ENCODE data around the gene PDX1.

Gene PDX1

GRCh38 chr13:27919934-27920676 is at the start of gene PDX1:
Gene PDX1, plus strand, starts transcription at chr13:27920000. Its CDS starts 139 bp downstream, at chr13:27920139.
- Histone ChIP-seq H3K27ac (ENCODE audit: low read length) (no peak within 1 kb of the TSS), H3K4me3 (ENCODE audit: low read length in 2 of 2) (peak within 1 kb of the TSS; percentile 54 to 68), H3K9ac (ENCODE audit: low read length in 2 of 2) (no peak within 1 kb of the TSS), H3K27me3 (ENCODE audit: control insufficient read depth in 1 of 2, insufficient read depth in 2 of 2, low read length in 2 of 2) (peaks cover 77 to 93% of the 10 kb centered on the region in 2 donors), H3K36me3 (ENCODE audit: control insufficient read depth in 2 of 2, insufficient read depth in 2 of 2, low read length in 2 of 2) (no peaks in the 10 kb centered on the region), H3K4me1 (ENCODE audit: control insufficient read depth, insufficient read depth, low read length) (peaks cover 42% of the 10 kb centered on the region), H3K9me3 (ENCODE audit: control insufficient read depth in 2 of 2, low read length in 2 of 2) (no peaks in the 10 kb centered on the region)

- H3K9me3 ChIP-seq (ENCODE audit: control insufficient read depth in 2 of 2, low read length in 2 of 2), result peaks cover 0 to 6% of the 10 kb centered on the region in 2 donors
- H3K9ac ChIP-seq (ENCODE audit: low read length in 2 of 2), result no peak overlapping the region
- H3K27me3 ChIP-seq (ENCODE audit: control insufficient read depth in 1 of 2, insufficient read depth in 2 of 2, low read length in 2 of 2), result peaks cover 8 to 10% of the 10 kb centered on the region in 2 donors
- H3K27ac ChIP-seq (ENCODE audit: low read length), result no peak overlapping the region
- no peaks in the 10 kb centered on the region for H3K36me3 ChIP-seq (ENCODE audit: control insufficient read depth in 2 of 2, insufficient read depth in 2 of 2, low read length in 2 of 2)
- H3K4me3 ChIP-seq (ENCODE audit: low read length in 2 of 2), result no peak overlapping the region
- H3K4me1 ChIP-seq (ENCODE audit: control insufficient read depth, insufficient read depth, low read length), result no peaks in the 10 kb centered on the region
Observed at GRCh38 chr13:27878274-27878673, 41.5 kb upstream of the PDX1 start.

GRCh38 chr13:27889471-27889870 is 30.3 kb upstream of the PDX1 start:
- Histone ChIP-seq H3K27ac (ENCODE audit: low read length) (no peak overlapping the region), H3K36me3 (ENCODE audit: control insufficient read depth in 2 of 2, insufficient read depth in 2 of 2, low read length in 2 of 2) (no peaks in the 10 kb centered on the region), H3K4me3 (ENCODE audit: low read length in 2 of 2) (no peak overlapping the region), H3K4me1 (ENCODE audit: control insufficient read depth, insufficient read depth, low read length) (no peaks in the 10 kb centered on the region), H3K27me3 (ENCODE audit: control insufficient read depth in 1 of 2, insufficient read depth in 2 of 2, low read length in 2 of 2) (no peaks in the 10 kb centered on the region), H3K9ac (ENCODE audit: low read length in 2 of 2) (no peak overlapping the region), H3K9me3 (ENCODE audit: control insufficient read depth in 2 of 2, low read length in 2 of 2) (no peaks in the 10 kb centered on the region)

- Histone ChIP-seq H3K27ac (ENCODE audit: low read length) (no peak overlapping the region), H3K36me3 (ENCODE audit: control insufficient read depth in 2 of 2, insufficient read depth in 2 of 2, low read length in 2 of 2) (no peaks in the 10 kb centered on the region), H3K9me3 (ENCODE audit: control insufficient read depth in 2 of 2, low read length in 2 of 2) (peaks cover 0 to 5% of the 10 kb centered on the region in 2 donors), H3K4me3 (ENCODE audit: low read length in 2 of 2) (no peak overlapping the region), H3K9ac (ENCODE audit: low read length in 2 of 2) (no peak overlapping the region), H3K27me3 (ENCODE audit: control insufficient read depth in 1 of 2, insufficient read depth in 2 of 2, low read length in 2 of 2) (peaks cover 5 to 6% of the 10 kb centered on the region in 2 donors), H3K4me1 (ENCODE audit: control insufficient read depth, insufficient read depth, low read length) (no peaks in the 10 kb centered on the region)
Observed at GRCh38 chr13:27896726-27897125, 23.1 kb upstream of the PDX1 start.

GRCh38 chr13:27904719-27905118 is 15.1 kb upstream of the PDX1 start:
- Histone ChIP-seq H3K27ac (ENCODE audit: low read length) (no peak overlapping the region), H3K4me3 (ENCODE audit: low read length in 2 of 2) (no peak overlapping the region), H3K36me3 (ENCODE audit: control insufficient read depth in 2 of 2, insufficient read depth in 2 of 2, low read length in 2 of 2) (no peaks in the 10 kb centered on the region), H3K27me3 (ENCODE audit: control insufficient read depth in 1 of 2, insufficient read depth in 2 of 2, low read length in 2 of 2) (peaks cover 19 to 28% of the 10 kb centered on the region in 2 donors), H3K4me1 (ENCODE audit: control insufficient read depth, insufficient read depth, low read length) (no peaks in the 10 kb centered on the region), H3K9ac (ENCODE audit: low read length in 2 of 2) (no peak overlapping the region), H3K9me3 (ENCODE audit: control insufficient read depth in 2 of 2, low read length in 2 of 2) (no peaks in the 10 kb centered on the region)

- Histone ChIP-seq H3K27ac (ENCODE audit: low read length) (no peak overlapping the region), H3K4me3 (ENCODE audit: low read length in 2 of 2) (no peak overlapping the region), H3K4me1 (ENCODE audit: control insufficient read depth, insufficient read depth, low read length) (no peaks in the 10 kb centered on the region), H3K9me3 (ENCODE audit: control insufficient read depth in 2 of 2, low read length in 2 of 2) (no peaks in the 10 kb centered on the region), H3K27me3 (ENCODE audit: control insufficient read depth in 1 of 2, insufficient read depth in 2 of 2, low read length in 2 of 2) (peaks cover 19 to 28% of the 10 kb centered on the region in 2 donors), H3K36me3 (ENCODE audit: control insufficient read depth in 2 of 2, insufficient read depth in 2 of 2, low read length in 2 of 2) (no peaks in the 10 kb centered on the region), H3K9ac (ENCODE audit: low read length in 2 of 2) (no peak overlapping the region)
Observed at GRCh38 chr13:27905650-27906049, 14.2 kb upstream of the PDX1 start.

GRCh38 chr13:27907121-27907787 is 12.5 kb upstream of the PDX1 start:
- Histone ChIP-seq H3K9ac (ENCODE audit: low read length in 2 of 2) (no peak overlapping the region), H3K9me3 (ENCODE audit: control insufficient read depth in 2 of 2, low read length in 2 of 2) (no peaks in the 10 kb centered on the region), H3K4me1 (ENCODE audit: control insufficient read depth, insufficient read depth, low read length) (no peaks in the 10 kb centered on the region), H3K36me3 (ENCODE audit: control insufficient read depth in 2 of 2, insufficient read depth in 2 of 2, low read length in 2 of 2) (no peaks in the 10 kb centered on the region), H3K4me3 (ENCODE audit: low read length in 2 of 2) (no peak overlapping the region), H3K27me3 (ENCODE audit: control insufficient read depth in 1 of 2, insufficient read depth in 2 of 2, low read length in 2 of 2) (peaks cover 20 to 28% of the 10 kb centered on the region in 2 donors), H3K27ac (ENCODE audit: low read length) (no peak overlapping the region)

- no peaks in the 10 kb centered on the region for H3K36me3 ChIP-seq (ENCODE audit: control insufficient read depth in 2 of 2, insufficient read depth in 2 of 2, low read length in 2 of 2)
- H3K4me3 ChIP-seq (ENCODE audit: low read length in 2 of 2), result no peak overlapping the region
- no peaks in the 10 kb centered on the region for H3K4me1 ChIP-seq (ENCODE audit: control insufficient read depth, insufficient read depth, low read length)
- no peaks in the 10 kb centered on the region for H3K9me3 ChIP-seq (ENCODE audit: control insufficient read depth in 2 of 2, low read length in 2 of 2)
- H3K27ac ChIP-seq (ENCODE audit: low read length), result no peak overlapping the region
- H3K9ac ChIP-seq (ENCODE audit: low read length in 2 of 2), result no peak overlapping the region
- H3K27me3 ChIP-seq (ENCODE audit: control insufficient read depth in 1 of 2, insufficient read depth in 2 of 2, low read length in 2 of 2), result peaks cover 15 to 30% of the 10 kb centered on the region in 2 donors
Observed at GRCh38 chr13:27909378-27909777, 10.4 kb upstream of the PDX1 start.

GRCh38 chr13:27911521-27911920 is 8.3 kb upstream of the PDX1 start:
- Histone ChIP-seq H3K4me3 (ENCODE audit: low read length in 2 of 2) (no peak overlapping the region), H3K27ac (ENCODE audit: low read length) (no peak overlapping the region), H3K4me1 (ENCODE audit: control insufficient read depth, insufficient read depth, low read length) (no peaks in the 10 kb centered on the region), H3K27me3 (ENCODE audit: control insufficient read depth in 1 of 2, insufficient read depth in 2 of 2, low read length in 2 of 2) (peaks cover 29 to 38% of the 10 kb centered on the region in 2 donors), H3K9ac (ENCODE audit: low read length in 2 of 2) (no peak overlapping the region), H3K36me3 (ENCODE audit: control insufficient read depth in 2 of 2, insufficient read depth in 2 of 2, low read length in 2 of 2) (no peaks in the 10 kb centered on the region), H3K9me3 (ENCODE audit: control insufficient read depth in 2 of 2, low read length in 2 of 2) (no peaks in the 10 kb centered on the region)

- Histone ChIP-seq H3K9me3 (ENCODE audit: control insufficient read depth in 2 of 2, low read length in 2 of 2) (no peaks in the 10 kb centered on the region), H3K36me3 (ENCODE audit: control insufficient read depth in 2 of 2, insufficient read depth in 2 of 2, low read length in 2 of 2) (no peaks in the 10 kb centered on the region), H3K4me3 (ENCODE audit: low read length in 2 of 2) (no peak overlapping the region), H3K9ac (ENCODE audit: low read length in 2 of 2) (no peak overlapping the region), H3K27ac (ENCODE audit: low read length) (no peak overlapping the region), H3K4me1 (ENCODE audit: control insufficient read depth, insufficient read depth, low read length) (peaks cover 11% of the 10 kb centered on the region), H3K27me3 (ENCODE audit: control insufficient read depth in 1 of 2, insufficient read depth in 2 of 2, low read length in 2 of 2) (peaks cover 42 to 45% of the 10 kb centered on the region in 2 donors)
Observed at GRCh38 chr13:27913160-27913559, 6.6 kb upstream of the PDX1 start.
